HepG2 (cell line): ENCODE data around the gene ENTREP3. TPM values are rescaled to one million over a fixed set of nuclear protein-coding genes. Genes with fewer than 3 reads are reported as not detected.
A peak's percentile ranks its signal among the peaks of the same experiment; 100 is the strongest.

Experiments used
- ARID5B ChIP-seq: IDR thresholded peaks from 2 replicates; pipeline ENCODE4 v1.4.0; 2020; ENCODE audit warnings: mild to moderate bottlenecking, missing genetic modification reagents
- CCAR2 ChIP-seq: fragments of 200-400 bp; formaldehyde crosslinking; optimal IDR thresholded peaks from 2 replicates; pipeline ENCODE3; 2018; ENCODE audit warnings: low read depth, mild to moderate bottlenecking, low read length, moderate library complexity
- CHCHD3 ChIP-seq: sonication (generic); formaldehyde crosslinking; IDR thresholded peaks from 2 replicates; pipeline ENCODE4 v1.8.0; 2022; ENCODE audit warnings: mild to moderate bottlenecking, missing genetic modification reagents, moderate library complexity
- JDP2 ChIP-seq: sonication (generic); formaldehyde crosslinking; IDR thresholded peaks from 2 replicates; pipeline ENCODE4 v1.8.1; 2022; ENCODE audit warnings: missing genetic modification reagents, borderline replicate concordance
- MED13 ChIP-seq: sonication (generic); formaldehyde crosslinking; IDR thresholded peaks from 2 replicates; pipeline ENCODE4 v1.5.0; 2020; ENCODE audit warnings: missing genetic modification reagents
- STAT6 ChIP-seq: sonication (generic); formaldehyde crosslinking; IDR thresholded peaks from 2 replicates; pipeline ENCODE4 v1.4.0; 2020; ENCODE audit warnings: missing genetic modification reagents, mild to moderate bottlenecking, borderline replicate concordance
- YEATS4 ChIP-seq: sonication (generic); formaldehyde crosslinking; IDR thresholded peaks from 2 replicates; pipeline ENCODE4 v1.4.0; 2020; ENCODE audit warnings: missing genetic modification reagents, borderline replicate concordance
- ZFP41 ChIP-seq: sonication (generic); formaldehyde crosslinking; IDR thresholded peaks from 2 replicates; pipeline ENCODE4 v1.4.0; 2020; ENCODE audit warnings: mild to moderate bottlenecking, missing genetic modification reagents, borderline replicate concordance
- ZNF460 ChIP-seq: sonication (generic); formaldehyde crosslinking; IDR thresholded peaks from 2 replicates; pipeline ENCODE4 v1.5.1; 2020; ENCODE audit warnings: missing genetic modification reagents, mild to moderate bottlenecking, borderline replicate concordance
- ZNF687 ChIP-seq: sonication (generic); formaldehyde crosslinking; IDR thresholded peaks from 2 replicates; pipeline ENCODE4 v1.5.1; 2020; ENCODE audit warnings: mild to moderate bottlenecking, missing genetic modification reagents, moderate library complexity
- ZNF713 ChIP-seq: sonication (generic); formaldehyde crosslinking; IDR thresholded peaks from 2 replicates; pipeline ENCODE4 v1.4.0; 2020; ENCODE audit warnings: mild to moderate bottlenecking, missing genetic modification reagents
- ZNF816 ChIP-seq: sonication (generic); formaldehyde crosslinking; IDR thresholded peaks from 2 replicates; pipeline ENCODE4 v1.8.0; 2022; ENCODE audit warnings: missing genetic modification reagents, mild to moderate bottlenecking, borderline replicate concordance
- polyA plus RNA-seq, 8 experiments: library from polyadenylated mRNA; depleted of rRNA in 3 of 8; stranded (reverse) in 7 of 8; unstranded in 1 of 8; fragments of >200 nt; fragmentation: Illumina TruSeq in 4 of 8; extraction: Trizol in 4 of 8; gene quantifications; 2 replicates each; pipeline versions ENCODE4 v1.2.1 to v1.2.3, GENCODE V29; 2011 to 2016; ENCODE audit warnings: low read depth in 4 of 8, missing spikeins in 1 of 8, mixed read lengths in 1 of 8; ENCODE audit not compliant: insufficient read depth in 1 of 8
- total RNA-seq, 5 experiments: library from RNA; depleted of rRNA; stranded (reverse); fragments of >200 nt; fragmentation: Illumina TruSeq; extraction: Trizol; gene quantifications; 2 replicates each; pipeline ENCODE4 v1.2.3, GENCODE V29; 2016; ENCODE audit warnings: low read depth in 1 of 5
- TF ChIP-seq, protein P1 (sequence below), 2 experiments: sonication (generic) in 1 of 2; formaldehyde crosslinking in 1 of 2; IDR thresholded peaks; 2 replicates each; pipeline versions ENCODE4 v1.5.1 to v1.6.1; 2011 to 2020; ENCODE audit warnings: borderline replicate concordance in 1 of 2, low read depth in 1 of 2, low read length in 1 of 2, mild to moderate bottlenecking in 1 of 2, missing genetic modification reagents in 1 of 2, moderate library complexity in 1 of 2

The ENTREP3 gene
- total and polyA plus RNA-seq, 2 of the 13 experiments (the other 11 are each of a cell fraction or from before 2014, with no cell fraction given), result 4.1 to 9.9 TPM

DNA sequence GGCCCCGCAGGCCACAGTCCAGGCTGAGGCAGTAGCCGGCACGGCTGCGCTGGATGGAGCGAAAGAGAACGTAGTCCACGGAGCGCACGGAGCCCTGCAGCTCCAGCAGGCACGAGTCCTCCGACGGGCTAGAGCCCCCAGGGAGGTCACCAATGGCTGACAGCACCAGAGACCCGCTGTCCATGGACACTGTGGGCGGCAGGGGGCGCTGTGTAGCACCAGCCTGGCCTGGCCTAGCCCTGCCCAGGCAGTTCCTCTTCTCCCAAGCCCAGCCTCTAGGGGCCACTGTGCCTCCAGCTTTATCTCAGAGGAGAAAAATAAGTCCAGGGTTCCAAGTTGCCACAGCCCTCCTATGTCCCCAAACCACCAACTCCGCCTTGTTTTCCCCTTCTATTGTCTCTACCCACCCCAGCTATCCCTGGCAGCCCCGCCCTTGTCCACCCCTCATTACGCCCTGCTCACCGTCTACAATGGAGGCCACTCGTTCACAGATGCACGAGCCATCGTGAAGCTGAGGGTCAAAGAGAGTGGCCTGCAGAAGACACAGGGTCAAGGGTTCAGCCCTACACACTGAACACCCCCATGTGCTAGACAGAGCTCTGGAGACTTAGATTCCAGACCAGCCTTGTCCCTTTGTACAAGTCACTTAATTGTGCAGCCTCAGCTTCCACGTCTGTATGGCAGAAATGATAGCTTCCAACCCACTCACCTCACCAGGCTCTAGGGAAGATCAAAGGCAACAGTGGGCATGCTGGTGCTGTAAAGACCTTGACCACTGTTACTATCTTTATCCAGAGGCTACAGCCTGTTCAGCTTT lies 4.4 kb downstream of the ENTREP3 start (continued):
- TF ChIP-seq CCAR2 (no peak), CHCHD3 (0 out of 2 replicates have a peak, but pooled peaks have one; percentile 34), ZNF460 (CRISPR knock-in tag) (no peak), MED13 (no peak), YEATS4 (CRISPR knock-in tag) (peak; percentile 56; the same call in 1 of the 2 replicates), STAT6 (CRISPR knock-in tag) (no peak), ZNF687 (peak; percentile 83), ZFP41 (no peak), ARID5B (CRISPR knock-in tag) (peak; percentile 7; the same call in 1 of the 2 replicates), JDP2 (no peak), ZNF816 (CRISPR knock-in tag) (no peak), ZNF713 (CRISPR knock-in tag) (no peak)
- TF ChIP-seq, protein P1, sequence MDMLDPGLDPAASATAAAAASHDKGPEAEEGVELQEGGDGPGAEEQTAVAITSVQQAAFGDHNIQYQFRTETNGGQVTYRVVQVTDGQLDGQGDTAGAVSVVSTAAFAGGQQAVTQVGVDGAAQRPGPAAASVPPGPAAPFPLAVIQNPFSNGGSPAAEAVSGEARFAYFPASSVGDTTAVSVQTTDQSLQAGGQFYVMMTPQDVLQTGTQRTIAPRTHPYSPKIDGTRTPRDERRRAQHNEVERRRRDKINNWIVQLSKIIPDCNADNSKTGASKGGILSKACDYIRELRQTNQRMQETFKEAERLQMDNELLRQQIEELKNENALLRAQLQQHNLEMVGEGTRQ (IDR thresholded peaks at IDR 0.05; ENCODE audit: low read depth, low read length), result no peak
- TF ChIP-seq, protein P1 (CRISPR knock-in tag; IDR thresholded peaks at IDR 0.05; ENCODE audit: borderline replicate concordance), result no peak
